Spleen (tissue), 7 donors: ENCODE measurements around the gene RILPL1.

ENCODE experiments used
- POLR2A ChIP-seq, 3 donors: fragments of 450-650 bp; IDR thresholded peaks; one replicate each; pipeline ENCODE4 v1.5.1; 2017; ENCODE audit warnings: antibody characterized with exemption in 3 of 3, mild to moderate bottlenecking in 1 of 3
- POLR2AphosphoS5 ChIP-seq, 3 donors: sonication (generic); formaldehyde crosslinking; IDR thresholded peaks; one replicate each; pipeline ENCODE4 v1.5.1; 2017; ENCODE audit warnings: antibody characterized with exemption in 3 of 3
- TF ChIP-seq, protein P1 (sequence below), 11 experiments: fragments of 200-600 bp in 7 of 11; fragments of 450-650 bp in 4 of 11; sonication (generic) in 4 of 11; IDR thresholded peaks in 8 of 11; conservative IDR thresholded peaks in 3 of 11; 1 replicate in 7 of 11; 2 replicates in 4 of 11; pipeline versions ENCODE4 v1.4.0 to v1.8.0; 2016 to 2021; ENCODE audit warnings: antibody characterized with exemption in 11 of 11, inconsistent platforms in 4 of 11, mild to moderate bottlenecking in 1 of 11
- donor health status: DM: no; HTN: no; CAD: no; lungs with moderate emphysema.
- donor health status: DM: no; HTN: no; CAD: no.
- donor health status: DM: no; HTN: no; CAD: no.

GRCh38 chr12:123526542-123527080, 6.9 kb downstream of the RILPL1 start:
- TF ChIP-seq POLR2A (IDR thresholded peaks at IDR 0.05) (no peak), POLR2AphosphoS5 (IDR thresholded peaks at IDR 0.05) (no peak)
- TF ChIP-seq, protein P1, sequence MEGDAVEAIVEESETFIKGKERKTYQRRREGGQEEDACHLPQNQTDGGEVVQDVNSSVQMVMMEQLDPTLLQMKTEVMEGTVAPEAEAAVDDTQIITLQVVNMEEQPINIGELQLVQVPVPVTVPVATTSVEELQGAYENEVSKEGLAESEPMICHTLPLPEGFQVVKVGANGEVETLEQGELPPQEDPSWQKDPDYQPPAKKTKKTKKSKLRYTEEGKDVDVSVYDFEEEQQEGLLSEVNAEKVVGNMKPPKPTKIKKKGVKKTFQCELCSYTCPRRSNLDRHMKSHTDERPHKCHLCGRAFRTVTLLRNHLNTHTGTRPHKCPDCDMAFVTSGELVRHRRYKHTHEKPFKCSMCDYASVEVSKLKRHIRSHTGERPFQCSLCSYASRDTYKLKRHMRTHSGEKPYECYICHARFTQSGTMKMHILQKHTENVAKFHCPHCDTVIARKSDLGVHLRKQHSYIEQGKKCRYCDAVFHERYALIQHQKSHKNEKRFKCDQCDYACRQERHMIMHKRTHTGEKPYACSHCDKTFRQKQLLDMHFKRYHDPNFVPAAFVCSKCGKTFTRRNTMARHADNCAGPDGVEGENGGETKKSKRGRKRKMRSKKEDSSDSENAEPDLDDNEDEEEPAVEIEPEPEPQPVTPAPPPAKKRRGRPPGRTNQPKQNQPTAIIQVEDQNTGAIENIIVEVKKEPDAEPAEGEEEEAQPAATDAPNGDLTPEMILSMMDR (IDR thresholded peaks at IDR 0.05 in 8 of 11, conservative IDR thresholded peaks at IDR 0.05 in 3 of 11), result no peak
